Raji (cell line): ENCODE measurements around the gene TOP3A.

ENCODE experiments used
- POLR2A ChIP-seq: IDR thresholded peaks from 2 replicates; pipeline ENCODE4 v1.6.1; 2011; ENCODE audit warnings: low read depth, low read length, control low read depth; ENCODE audit not compliant: insufficient read depth

Gene TOP3A

DNA sequence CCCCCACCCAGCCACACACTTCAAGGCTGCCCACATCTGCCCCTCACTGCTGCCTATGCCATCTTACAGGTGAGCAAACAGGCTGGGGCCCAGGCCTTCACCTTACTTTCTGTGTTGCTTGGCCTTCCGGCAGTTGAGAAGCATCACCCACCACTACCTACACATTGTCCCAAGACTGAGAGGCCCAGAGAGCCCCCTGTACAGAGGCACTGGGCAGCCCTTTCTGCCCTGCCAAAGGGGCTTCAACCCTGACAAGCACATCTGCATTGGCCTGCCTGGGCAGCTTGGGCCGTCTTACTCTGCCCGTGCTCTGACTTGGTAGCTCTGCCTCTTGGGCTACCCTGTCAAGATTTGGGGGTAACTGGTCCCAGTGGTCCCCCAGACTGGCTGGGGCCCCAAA lies 53.1 kb downstream of the TOP3A start:
- no peak for TF ChIP-seq POLR2A

DNA sequence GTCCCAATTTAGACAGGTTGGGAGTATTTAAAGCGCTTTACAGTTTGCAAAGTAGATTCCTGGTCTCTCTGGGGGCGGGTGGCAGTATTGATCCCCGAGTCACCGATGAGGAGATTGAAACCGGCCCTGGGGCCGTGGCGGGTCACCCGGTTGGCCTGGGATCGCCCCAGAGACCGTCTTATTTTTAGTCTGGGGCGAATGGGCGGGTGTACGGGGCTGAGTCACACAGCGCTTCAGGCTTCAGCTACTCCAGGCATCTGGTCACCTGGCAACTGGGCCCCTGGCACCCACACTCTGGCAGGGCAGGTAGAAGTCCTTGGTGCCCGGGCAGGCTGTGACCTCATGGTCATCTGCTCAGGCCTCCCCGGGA lies 53.7 kb downstream of the TOP3A start:
- TF ChIP-seq POLR2A: no peak

DNA sequence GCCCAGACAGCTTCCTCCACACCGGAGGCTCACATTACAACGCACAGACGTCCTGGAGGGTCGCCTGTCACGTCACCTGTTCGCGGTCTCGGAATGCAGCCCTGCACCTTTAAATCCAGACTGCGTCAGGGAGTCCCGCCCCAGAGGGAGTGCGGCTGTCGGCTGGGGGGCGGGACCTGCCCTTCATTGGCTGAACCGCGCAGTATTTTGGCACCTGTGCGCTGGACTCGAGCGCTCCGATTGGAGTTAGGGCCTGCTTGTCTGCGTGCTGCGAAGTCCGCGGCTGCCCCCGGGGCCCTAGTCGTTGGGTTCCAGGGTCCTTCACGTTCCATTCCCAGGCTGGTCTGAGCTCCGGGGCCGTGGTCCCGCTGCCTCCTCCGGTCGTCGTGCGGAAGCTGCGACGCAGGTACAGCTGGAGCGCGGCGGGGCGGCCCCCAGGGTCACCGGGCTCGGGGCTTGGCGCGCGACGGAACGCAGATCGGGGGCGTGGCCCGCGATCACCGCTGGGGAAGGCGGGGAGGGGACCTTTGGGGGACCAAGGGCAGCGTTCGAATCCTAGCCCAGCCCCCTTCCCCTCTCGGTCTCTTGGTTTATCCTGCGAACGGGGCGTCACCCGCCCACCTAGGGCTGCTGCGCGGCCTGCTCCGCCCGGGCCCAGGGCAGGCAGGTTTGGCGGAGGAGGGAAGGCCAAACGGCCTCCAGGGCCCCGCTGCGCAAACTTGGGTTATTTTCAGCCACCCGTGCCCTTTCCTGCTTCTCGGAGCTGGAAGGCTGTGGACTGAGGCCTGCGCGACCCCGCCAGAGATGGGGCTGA lies 54.3 kb downstream of the TOP3A start, which contains the start of gene MIEF2:
MIEF2 (plus strand) TSS at position 331 of the 814 bp plus-strand sequence. CDS start 2,059 bp downstream, outside the sequence.
- peak; percentile 70 for TF ChIP-seq POLR2A

DNA sequence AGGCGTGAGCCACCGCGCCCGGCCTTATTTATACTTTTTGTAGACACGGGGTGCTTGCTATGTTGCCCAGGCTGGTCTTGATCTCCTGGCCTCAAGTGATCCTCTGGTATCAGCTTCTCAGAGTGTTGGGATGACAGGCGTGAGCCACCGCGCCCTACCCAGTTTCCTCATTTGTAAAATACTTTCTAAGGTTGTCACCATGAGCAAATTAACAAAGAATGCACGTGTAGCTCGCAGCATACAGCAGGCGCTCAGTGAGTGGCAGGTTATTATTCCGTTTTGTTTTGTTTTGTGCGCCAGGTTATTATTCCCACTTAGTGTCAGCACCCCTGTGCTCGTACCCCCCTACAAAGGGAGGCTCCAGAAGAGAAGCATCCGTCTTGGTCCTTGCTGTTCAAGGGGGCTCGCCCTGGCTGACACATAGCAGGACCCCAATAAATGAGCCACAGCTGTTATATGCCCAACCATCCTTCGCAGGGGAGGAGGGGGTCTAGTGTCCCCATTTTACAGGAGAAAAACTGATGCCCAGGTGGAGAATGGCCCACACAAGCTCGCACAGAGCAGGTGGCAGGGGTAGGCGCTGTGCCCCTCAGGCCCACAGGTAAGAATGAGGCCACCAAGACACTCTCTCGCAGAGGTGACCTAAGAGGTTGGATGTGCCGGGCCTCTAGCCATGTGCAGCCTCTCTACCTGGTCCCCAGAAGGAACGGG lies 55.0 kb downstream of the TOP3A start:
- TF ChIP-seq POLR2A: no peak

DNA sequence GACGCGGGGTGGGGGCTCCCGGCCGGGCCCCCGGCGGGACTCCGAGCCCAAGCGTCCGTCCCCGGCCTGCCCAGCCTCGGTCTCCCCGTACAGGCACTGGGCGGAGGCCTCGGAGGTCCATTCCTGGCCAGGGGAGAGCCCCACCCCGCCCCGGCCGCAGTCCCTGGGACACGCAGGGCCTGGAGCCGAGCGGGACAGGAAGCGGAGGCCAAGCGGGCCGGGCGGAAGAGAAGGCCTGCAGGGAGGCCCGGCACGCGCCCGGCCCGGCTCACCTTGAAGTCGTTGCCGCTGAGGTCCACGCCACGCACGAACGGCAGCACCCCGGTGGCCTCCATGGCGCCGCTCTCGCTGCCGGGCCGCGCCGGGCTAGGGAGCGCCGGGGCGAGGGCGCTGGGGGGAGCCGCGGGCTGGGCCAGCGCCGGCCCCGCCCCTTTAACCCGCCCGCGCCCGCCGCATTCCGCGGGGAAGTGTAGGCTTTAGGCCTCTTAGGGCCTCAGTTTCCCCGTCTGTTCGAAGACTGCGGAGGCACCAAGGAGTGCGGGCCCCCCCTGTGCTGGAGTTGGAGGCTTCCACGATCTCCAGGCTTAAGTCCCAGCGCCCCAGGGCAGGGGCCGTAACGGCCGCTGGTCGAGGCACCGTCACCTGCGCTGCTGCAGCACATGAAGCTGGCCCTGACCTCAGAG lies 56.3 kb downstream of the TOP3A start, which contains the start of gene FLII:
FLII (minus strand) TSS at position 383 of the 683 bp plus-strand sequence; CDS start at position 335, 48 bp downstream.
- peak; percentile 76 for TF ChIP-seq POLR2A

DNA sequence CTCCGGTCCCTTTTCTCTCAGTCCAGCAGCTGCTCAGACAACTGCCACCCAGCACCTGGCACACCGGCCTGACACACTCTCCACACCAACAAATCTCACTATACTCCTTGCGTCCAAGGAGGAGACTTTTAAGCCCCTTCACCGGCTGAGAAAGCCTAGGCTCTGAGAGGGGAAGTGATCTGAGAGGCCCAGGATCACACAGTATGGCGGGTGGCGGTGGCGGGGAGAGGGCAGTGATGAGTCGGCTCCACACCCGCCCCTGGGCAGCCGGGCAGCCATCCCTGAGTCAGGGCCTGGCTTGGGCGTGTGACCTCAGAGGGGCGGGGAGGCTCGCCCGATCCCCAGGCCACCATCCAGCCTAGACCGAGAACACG lies 56.8 kb downstream of the TOP3A start:
- TF ChIP-seq POLR2A: no peak; the same call in 1 of the 2 replicates

DNA sequence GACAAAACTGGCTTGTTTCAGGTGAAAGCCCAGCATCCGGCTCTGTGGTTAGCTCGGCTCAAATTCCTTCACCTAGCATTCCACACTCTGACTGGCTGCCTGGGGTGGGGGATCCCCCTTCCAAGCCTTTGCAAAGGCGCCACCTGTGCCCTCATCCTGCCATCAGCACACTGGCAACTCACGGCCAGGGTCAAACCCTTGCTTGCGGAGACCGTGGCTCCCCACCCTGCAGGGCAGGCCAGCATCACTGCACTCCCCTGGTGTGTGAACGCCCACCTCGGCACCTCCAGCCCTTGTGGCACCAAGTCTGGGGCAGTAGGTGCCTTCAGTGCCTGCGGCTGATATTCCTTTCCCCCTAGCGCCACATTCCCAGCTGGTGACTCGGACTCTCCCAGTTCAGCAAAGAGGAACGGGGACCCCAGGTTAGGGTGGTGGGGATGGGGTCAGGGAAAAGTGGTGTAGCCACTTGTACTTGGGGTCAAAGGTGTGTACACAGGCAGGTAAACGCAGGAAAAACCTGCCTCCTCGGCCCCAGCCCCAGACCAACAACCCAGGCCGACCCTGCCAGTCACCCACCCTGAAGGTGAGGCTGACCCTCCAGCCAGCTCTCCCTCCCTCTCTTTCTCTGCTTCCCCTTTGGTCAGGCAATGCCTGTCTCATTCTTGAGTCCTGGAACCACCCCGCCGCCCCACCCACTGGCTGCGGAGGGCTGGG lies 57.4 kb downstream of the TOP3A start:
- no peak for TF ChIP-seq POLR2A

DNA sequence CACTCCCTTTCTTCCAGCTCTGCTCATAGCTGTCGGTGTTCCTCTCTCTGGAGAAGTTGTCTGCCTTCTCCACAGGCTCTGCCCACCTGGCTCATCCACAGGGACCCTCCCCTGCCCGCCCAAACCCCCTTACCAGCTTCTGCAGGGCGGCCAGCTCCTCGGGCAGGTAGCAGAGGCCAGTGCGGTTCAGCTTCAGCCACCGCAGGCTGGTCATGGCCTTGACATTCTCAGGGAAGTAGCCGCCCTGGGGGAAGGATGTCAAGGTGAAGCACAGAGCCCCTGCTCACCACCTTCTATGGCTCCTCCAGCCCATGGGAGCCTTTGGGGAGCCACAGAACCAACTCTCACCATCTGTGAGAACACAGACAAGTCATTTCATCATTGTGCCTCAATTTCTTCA lies 58.0 kb downstream of the TOP3A start:
- TF ChIP-seq POLR2A: no peak

DNA sequence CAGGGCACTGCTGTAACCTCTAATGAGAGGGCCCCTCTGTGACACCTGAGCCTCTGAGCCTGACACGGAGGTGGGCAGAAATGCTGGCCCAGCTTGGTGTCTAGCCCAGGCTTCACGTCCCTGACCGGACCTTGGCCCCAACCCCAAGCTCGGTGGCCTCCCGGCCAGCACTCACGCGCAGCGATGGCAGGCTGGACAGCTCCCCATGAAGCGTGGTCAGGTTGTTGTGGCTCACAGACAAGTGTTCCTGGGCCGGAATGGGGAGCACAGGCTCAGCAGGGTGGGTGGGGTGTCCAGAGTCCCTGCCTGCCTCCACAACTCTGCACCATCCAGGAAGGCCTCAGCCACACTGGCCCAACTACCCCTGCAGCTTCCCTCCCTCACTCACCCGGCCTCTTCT lies 58.4 kb downstream of the TOP3A start:
- TF ChIP-seq POLR2A: no peak

DNA sequence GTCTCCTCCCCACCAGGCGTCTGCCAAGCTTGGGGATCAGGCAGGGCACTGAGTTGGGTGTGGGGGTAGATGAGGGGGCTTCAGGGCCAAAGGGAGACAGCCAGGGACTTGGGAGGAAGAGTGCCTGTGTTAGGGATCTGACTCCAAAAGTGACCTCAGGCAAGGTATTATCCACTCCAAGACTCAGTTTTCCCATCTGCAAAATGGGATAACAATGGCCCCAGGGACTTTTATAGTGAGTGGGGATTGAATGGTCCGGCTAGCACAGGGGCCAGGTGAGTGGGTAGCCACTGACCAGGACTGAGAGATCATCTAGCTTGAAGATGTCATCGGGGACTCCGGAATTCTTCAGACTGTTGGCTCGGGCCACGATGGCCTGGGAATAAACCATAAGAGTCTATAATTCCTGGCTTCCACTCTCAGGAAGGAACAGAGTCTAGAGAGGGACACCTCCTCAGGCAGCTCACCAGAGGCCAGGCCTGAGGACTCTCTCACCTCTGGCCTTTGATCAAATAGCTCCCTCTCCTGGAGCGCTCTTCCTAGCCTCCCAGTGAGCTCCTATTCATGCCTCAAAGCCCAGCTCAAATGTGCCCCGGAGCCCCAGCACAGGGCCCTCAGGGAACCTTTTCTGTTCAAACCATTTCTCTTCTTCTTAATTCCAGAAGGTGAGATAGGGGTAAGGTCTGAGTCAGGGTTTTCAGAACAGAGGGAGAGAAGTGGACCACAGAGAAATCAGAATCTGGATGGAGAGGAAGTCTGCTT lies 59.7 kb downstream of the TOP3A start:
- no peak for TF ChIP-seq POLR2A

DNA sequence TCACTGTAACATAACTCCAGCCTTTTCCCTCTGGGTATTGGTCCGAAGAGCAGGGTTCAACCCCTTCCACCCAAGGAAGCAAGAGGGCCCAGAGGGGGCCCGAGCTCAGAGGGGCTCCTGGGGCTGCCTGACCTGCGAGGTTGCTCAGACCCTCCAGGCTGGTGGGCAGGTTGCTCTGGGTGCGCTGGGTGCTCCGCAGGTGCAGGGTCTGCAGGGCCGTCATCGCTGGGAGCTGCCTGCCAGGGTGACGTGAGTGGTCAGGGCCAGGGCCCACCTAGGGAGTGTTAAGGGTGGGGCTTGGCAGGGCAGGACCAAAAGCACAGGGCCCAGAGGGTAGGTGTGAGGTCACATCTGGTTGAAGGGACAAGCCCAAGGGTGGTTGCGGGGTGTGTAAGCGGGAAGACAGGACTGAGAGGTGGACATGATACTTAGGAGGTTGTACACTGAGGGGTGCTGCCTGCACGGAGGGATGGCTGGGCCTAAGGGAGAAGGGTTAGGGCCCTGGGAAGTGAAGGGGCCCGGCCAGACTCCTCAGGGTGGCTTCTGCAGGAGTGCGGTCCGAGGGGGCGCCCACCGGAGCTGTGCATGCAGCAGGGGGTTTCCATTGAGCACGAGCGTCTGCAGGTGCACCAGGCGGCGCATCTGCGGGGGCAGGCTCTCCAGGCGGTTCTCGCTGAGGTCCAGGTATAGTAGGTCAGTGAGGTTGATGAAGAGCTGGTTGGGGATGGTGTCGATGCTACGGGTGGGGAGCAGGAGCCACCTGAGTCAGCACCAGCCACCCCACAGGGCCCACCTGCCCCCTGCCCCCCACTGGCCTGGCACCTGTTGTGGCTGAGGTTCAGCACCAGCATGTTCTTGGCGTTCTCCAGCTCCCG lies 60.6 kb downstream of the TOP3A start:
- TF ChIP-seq POLR2A: no peak

DNA sequence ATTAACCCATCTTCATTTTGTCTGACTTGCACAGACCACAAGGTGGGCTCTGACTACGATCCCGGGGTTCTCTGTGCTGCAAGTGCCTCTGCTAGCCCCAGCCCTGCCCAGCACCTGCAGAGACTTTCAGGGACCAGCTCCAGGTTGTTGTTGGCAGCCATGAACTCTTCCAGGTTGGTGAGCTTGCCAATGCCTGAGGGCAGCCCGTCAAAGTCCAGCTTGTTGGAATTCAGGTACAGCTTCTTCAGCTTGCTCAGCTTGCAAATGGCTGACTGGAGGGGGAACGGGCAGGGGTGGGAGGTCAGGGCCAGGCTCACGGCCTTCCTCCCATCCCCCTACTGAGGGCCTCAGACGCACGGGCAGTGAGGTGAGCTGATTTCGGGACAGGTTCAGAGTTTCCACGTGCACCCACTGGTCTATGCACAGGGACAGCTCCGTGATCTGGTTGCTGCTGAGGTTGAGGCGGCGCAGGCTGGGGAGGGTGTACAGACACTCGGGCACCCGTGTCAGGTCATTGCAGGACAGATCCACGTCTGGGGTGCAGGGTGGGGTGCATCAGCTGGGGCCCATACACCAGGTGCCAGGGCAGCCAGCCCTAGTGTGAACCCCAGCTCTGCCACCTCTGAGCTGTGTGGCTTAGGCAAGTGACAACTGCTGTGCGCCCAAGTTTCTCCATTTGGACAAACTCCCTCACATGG lies 61.5 kb downstream of the TOP3A start:
- TF ChIP-seq POLR2A: no peak

DNA sequence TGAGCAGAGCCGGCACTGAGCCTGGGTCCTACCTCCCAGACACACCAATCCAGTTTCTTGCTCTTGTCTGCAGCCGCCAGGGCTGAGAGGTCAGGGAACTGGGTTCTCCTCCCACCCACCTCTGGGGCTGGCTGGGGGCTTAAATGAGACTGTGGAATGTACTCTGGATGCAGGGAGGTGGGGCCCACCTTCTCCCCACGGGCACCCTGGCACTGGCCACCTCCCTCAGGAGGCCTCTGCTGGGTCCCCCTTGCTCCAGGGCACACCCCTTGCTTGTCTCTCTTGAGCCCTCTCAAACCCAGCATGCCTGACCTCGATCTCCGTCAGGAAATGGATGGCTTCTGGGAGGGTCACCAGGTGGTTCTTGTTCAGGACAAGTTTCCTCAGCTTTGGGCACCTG lies 62.6 kb downstream of the TOP3A start:
- TF ChIP-seq POLR2A: no peak
